K562 (cell line): ENCODE results near the gene SLIT1. TPM values are rescaled to one million over a fixed set of nuclear protein-coding genes. Genes with fewer than 3 reads are reported as not detected.

Experiments
- ATAC-seq: fragments of 200-7000 bp; cut with Tn5 transposase; 3 replicates; pipeline ENCODE4 v1.9.1; 2020; ENCODE audit warnings: moderate library complexity
- BruUV-seq: library from RNA; stranded (reverse); fragments of 400-500 nt; replicated peaks from 2 replicates; lab custom pipeline; 2021; lab: Mats Ljungman, UMichigan
- CTCF ChIA-PET: fragments of 300-600 bp; formaldehyde crosslinking; extraction: SDS; loops from one replicate; lab custom pipeline; 2021; ENCODE audit warnings: low intra/inter-chr PET ratio; lab: Yijun Ruan, JAX
- POLR2A ChIA-PET: fragments of 300-600, 350-650 bp; sonication (Branson Sonifier 250); formaldehyde crosslinking; extraction: SDS; loops from one replicate; lab custom pipeline; 2021; ENCODE audit warnings: antibody characterized with exemption, inconsistent platforms; lab: Yijun Ruan, JAX
- DNase-seq, 4 experiments: peaks; one replicate each; pipeline versions ENCODE4 v3.0.0 to v3.0.0-alpha.2; 2011 to 2018; ENCODE audit warnings: low spot score in 3 of 4, mixed read lengths in 3 of 4; ENCODE audit errors: extremely low read depth in 1 of 4
- FAIRE-seq: peaks from 2 replicates; lab custom pipeline; 2011; peaks lifted over from hg19 to GRCh38; lab: Jason Lieb, UNC
- H2AFZ ChIP-seq: 2 replicates; pipeline ENCODE4 v1.6.0; 2011; ENCODE audit warnings: low read depth, low read length, control low read depth, inconsistent platforms
- H3K27ac ChIP-seq: fragments of 200-600 bp; 3 replicates; pipeline ENCODE4 v1.8.0; 2011; ENCODE audit warnings: low read depth, mild to moderate bottlenecking, control low read depth, inconsistent platforms, low read length, moderate library complexity, mixed read lengths; ENCODE audit errors: extremely low read depth
- H3K27me3 ChIP-seq, 2 experiments: fragments of 300-600 bp in 1 of 2; 2 replicates in 1 of 2; 3 replicates in 1 of 2; pipeline versions ENCODE4 v1.6.0 to v1.8.0; 2011; ENCODE audit warnings: inconsistent platforms in 2 of 2, low read length in 2 of 2, mild to moderate bottlenecking in 1 of 2, mixed read lengths in 1 of 2, moderate library complexity in 1 of 2; ENCODE audit not compliant: control insufficient read depth in 2 of 2, insufficient read depth in 2 of 2
- H3K36me3 ChIP-seq: fragments of 300-600 bp; 3 replicates; pipeline ENCODE4 v1.8.0; 2011; ENCODE audit warnings: mild to moderate bottlenecking, low read length, inconsistent platforms; ENCODE audit not compliant: control insufficient read depth, insufficient read depth
- H3K4me1 ChIP-seq, 2 experiments: fragments of 200-600 bp in 1 of 2; replicated peaks in 1 of 2; 2 replicates in 1 of 2; 3 replicates in 1 of 2; pipeline versions ENCODE4 v1.5.1 to v1.8.0; 2011; ENCODE audit warnings: inconsistent platforms in 2 of 2, low read length in 2 of 2, mild to moderate bottlenecking in 1 of 2, mixed read lengths in 1 of 2, moderate library complexity in 1 of 2; ENCODE audit not compliant: control insufficient read depth in 2 of 2, insufficient read depth in 2 of 2
- H3K4me2 ChIP-seq: 2 replicates; pipeline ENCODE4 v1.6.1; 2011; ENCODE audit warnings: low read length, control low read depth, inconsistent platforms, mixed read lengths; ENCODE audit not compliant: insufficient read depth
- H3K4me3 ChIP-seq: fragments of 200-600 bp; sonication (generic), shearing (Covaris generic); 2 replicates; pipeline ENCODE4 v1.5.1; 2016; ENCODE audit warnings: control low read depth, inconsistent platforms
- H3K79me2 ChIP-seq: fragments of 200-600 bp; 3 replicates; pipeline ENCODE4 v1.8.0; 2011; ENCODE audit warnings: low read length, inconsistent platforms; ENCODE audit not compliant: control insufficient read depth, insufficient read depth
- H3K9ac ChIP-seq, 2 experiments: 2 replicates each; pipeline versions ENCODE4 v1.6.0 to v1.6.1; 2011; ENCODE audit warnings: low read depth in 2 of 2, low read length in 2 of 2, control low read depth in 1 of 2, inconsistent platforms in 1 of 2, mild to moderate bottlenecking in 1 of 2, mixed read lengths in 1 of 2; ENCODE audit not compliant: insufficient read depth in 1 of 2
- H3K9me1 ChIP-seq: one replicate; pipeline ENCODE4 v1.6.0; 2011; ENCODE audit warnings: inconsistent platforms, mild to moderate bottlenecking, low read length, moderate library complexity; ENCODE audit not compliant: control insufficient read depth, insufficient read depth
- H3K9me3 ChIP-seq: replicated peaks from 2 replicates; pipeline ENCODE4 v1.5.1; 2011; ENCODE audit warnings: low read depth, low read length, inconsistent platforms; ENCODE audit not compliant: control insufficient read depth, insufficient read depth
- H4K20me1 ChIP-seq: replicated peaks from 2 replicates; pipeline ENCODE4 v1.6.1; 2011; ENCODE audit warnings: low read length, inconsistent platforms, mixed read lengths; ENCODE audit not compliant: control insufficient read depth, insufficient read depth
- BRF1 ChIP-seq: IDR thresholded peaks from 3 replicates; pipeline ENCODE4 v1.6.1; 2011; ENCODE audit warnings: borderline replicate concordance, mild to moderate bottlenecking; ENCODE audit not compliant: insufficient read length; ENCODE audit errors: extremely low read depth
- BRF2 ChIP-seq: IDR thresholded peaks from 3 replicates; pipeline ENCODE4 v1.6.1; 2011; ENCODE audit warnings: borderline replicate concordance, mild to moderate bottlenecking; ENCODE audit not compliant: insufficient read length, insufficient read depth
- KDM4B ChIP-seq, 2 experiments: fragments of 450-650 bp in 1 of 2; sonication (generic) in 1 of 2; IDR thresholded peaks; 2 replicates each; pipeline ENCODE4 v1.6.1; 2016 to 2017; ENCODE audit warnings: borderline replicate concordance in 2 of 2, antibody characterized with exemption in 1 of 2, low read depth in 1 of 2, mild to moderate bottlenecking in 1 of 2
- MBD1 ChIP-seq: fragments of 250-450 bp; sonication (Bioruptor Pico); IDR thresholded peaks from 2 replicates; pipeline ENCODE4 v1.8.0; 2022; ENCODE audit warnings: inconsistent platforms
- NFE2 ChIP-seq: IDR thresholded peaks from 2 replicates; pipeline ENCODE4 v1.6.1; 2014; ENCODE audit warnings: antibody characterized with exemption, low read depth
- SUPT5H ChIP-seq: fragments of 450-650 bp; IDR thresholded peaks from 2 replicates; pipeline ENCODE4 v1.6.1; 2016
- THRAP3 ChIP-seq: fragments of 450-650 bp; IDR thresholded peaks from 2 replicates; pipeline ENCODE4 v1.6.1; 2016; ENCODE audit warnings: mild to moderate bottlenecking, inconsistent platforms, borderline replicate concordance
- TSC22D4 ChIP-seq: fragments of 450-650 bp; IDR thresholded peaks from 2 replicates; pipeline ENCODE4 v1.6.1; 2016; ENCODE audit warnings: missing genetic modification characterization, missing biosample characterization, control low read depth
- YY1 ChIP-seq, 3 experiments: IDR thresholded peaks; 2 replicates each; pipeline ENCODE4 v1.6.1; 2011; ENCODE audit warnings: low read length in 2 of 3, mild to moderate bottlenecking in 2 of 3, moderate library complexity in 2 of 3, borderline replicate concordance in 1 of 3, control low read depth in 1 of 3, low read depth in 1 of 3; ENCODE audit not compliant: insufficient read depth in 3 of 3, insufficient replicate concordance in 2 of 3, control insufficient read depth in 1 of 3, insufficient read length in 1 of 3; ENCODE audit errors: extremely low read depth in 1 of 3
- ZBTB43 ChIP-seq: sonication (generic); formaldehyde crosslinking; IDR thresholded peaks from 2 replicates; pipeline ENCODE4 v1.8.0; 2023; ENCODE audit warnings: mild to moderate bottlenecking, missing genetic modification reagents
- ZNF133 ChIP-seq: fragments of 250-450 bp; sonication (Bioruptor Pico); IDR thresholded peaks from 2 replicates; pipeline ENCODE4 v1.4.0; 2020; ENCODE audit warnings: mild to moderate bottlenecking
- WGBS: fragments of 100-300 bp; shearing (Covaris generic); methylation state at CpG from one replicate; pipeline ENCODE4 v1.1.6; 2016; ENCODE audit warnings: low coverage, mixed read lengths; ENCODE audit not compliant: insufficient coverage; ENCODE audit errors: missing lambda C conversion rate; 5-methylcytosine and 5-hydroxymethylcytosine counted together
- in situ Hi-C: fragments of 300-500 bp; cut with MboI; formaldehyde crosslinking; loops from 4 replicates; pipeline ENCODE4 v1.15.0; 2018; ENCODE audit warnings: inconsistent platforms, mixed read lengths
- intact Hi-C: fragments of 100-400 bp; cut with micrococcal nuclease; formaldehyde crosslinking; loops from 2 replicates; pipeline ENCODE4 v1.14.2; 2022
- polyA plus RNA-seq, 8 experiments: library from polyadenylated mRNA; depleted of rRNA in 4 of 8; stranded (reverse) in 5 of 8; unstranded in 3 of 8; fragments of >200 nt; fragmentation: Nextera tagmentation in 2 of 8; fragmentation: Illumina TruSeq in 1 of 8; extraction: Ambion mirVana in 2 of 8; extraction: Trizol in 1 of 8; gene quantifications; 2 replicates each; pipeline versions ENCODE4 v1.2.1 to v1.2.3, GENCODE V29; 2011 to 2014; ENCODE audit warnings: inconsistent platforms in 1 of 8, missing spikeins in 1 of 8
- total RNA-seq, 7 experiments: library from RNA; depleted of rRNA in 6 of 7; stranded (reverse); fragments of >200 nt in 6 of 7; fragmentation: Illumina TruSeq in 2 of 7; extraction: Trizol in 2 of 7; gene quantifications; 2 replicates each; pipeline versions ENCODE4 v1.2.1 to v1.2.3, GENCODE V29; 2011 to 2021; ENCODE audit warnings: low replicate concordance in 1 of 7

SLIT1 gene
- total and polyA plus RNA-seq, 9 of the 15 experiments (the other 6 are each of a cell fraction or from before 2014, with no cell fraction given): 0.01 to 0.11 (median 0.04) TPM; not detected in 3

GRCh38 chr10:97046456-97047082 is 139.2 kb downstream of the SLIT1 start:
- Histone ChIP-seq H3K79me2 (no peaks in the 10 kb centered on the region), H3K9ac (no peak overlapping the region; a peak in 1 of 4 replicates), H4K20me1 (no peaks in the 10 kb centered on the region), H3K4me2 (no peak overlapping the region), H3K9me3 (no peaks in the 10 kb centered on the region), H3K4me1 (peaks cover 0 to 12% of the 10 kb centered on the region in 2 experiments; a peak in 2 of 5 replicates), H3K36me3 (no peaks in the 10 kb centered on the region), H3K4me3 (no peak overlapping the region), H3K9me1 (no peaks in the 10 kb centered on the region), H3K27ac (no peak overlapping the region), H3K27me3 (peaks cover 0 to 51% of the 10 kb centered on the region in 2 experiments; a peak in 3 of 5 replicates), H2AFZ (no peak overlapping the region)
- BruUV-seq: no TSS peak
- intact Hi-C loops (no loop called here), in situ Hi-C loops (no loop called here)
- POLR2A ChIA-PET: no interaction called here
- no peak for FAIRE-seq
- no peak for ATAC-seq
- 0% methylated on average over 3 of the region's 11 CpGs for WGBS
- CTCF ChIA-PET: no interaction called here
- DNase-seq: no peak
- TF ChIP-seq BRF2 (no peak), KDM4B (IDR thresholded peaks at IDR 0.05; ENCODE audit: borderline replicate concordance in 2 of 2, low read depth in 1 of 2) (no peak), SUPT5H (no peak), NFE2 (no peak), YY1 (IDR thresholded peaks at IDR 0.05; ENCODE audit: borderline replicate concordance in 1 of 3, control insufficient read depth in 1 of 3, extremely low read depth in 1 of 3, insufficient read depth in 3 of 3, insufficient read length in 1 of 3, insufficient replicate concordance in 2 of 3, low read depth in 1 of 3, low read length in 2 of 3) (no peak), THRAP3 (no peak), BRF1 (no peak), ZBTB43 (CRISPR knock-in tag) (no peak), MBD1 (CRISPR knock-in tag) (no peak), TSC22D4 (tag) (no peak), ZNF133 (CRISPR knock-in tag) (no peak)
